KOPT-K1 (cell line): ENCODE measurements around the gene TBL1X.

Experiments used
- H3K27ac ChIP-seq: fragments of 200-600 bp; sonication (generic); 2 replicates; pipeline ENCODE4 v1.5.1; 2016; ENCODE audit warnings: antibody characterized with exemption, mild to moderate bottlenecking, low read depth, low read length; ENCODE audit not compliant: poor library complexity, severe bottlenecking
- H3K36me3 ChIP-seq: fragments of 200-600 bp; sonication (generic); 2 replicates; pipeline ENCODE4 v1.5.1; 2017; ENCODE audit warnings: antibody characterized with exemption, mild to moderate bottlenecking, low read length, moderate library complexity; ENCODE audit not compliant: insufficient read depth
- H3K9me3 ChIP-seq: fragments of 200-600 bp; sonication (generic); 2 replicates; pipeline ENCODE4 v1.5.1; 2017; ENCODE audit warnings: antibody characterized with exemption, low read length, mild to moderate bottlenecking; ENCODE audit not compliant: insufficient read depth, poor library complexity, severe bottlenecking

The TBL1X gene

GRCh38 chrX:9784332-9784731, 319.5 kb downstream of the TBL1X start:
- H3K9me3 ChIP-seq, result no peaks in the 10 kb centered on the region
- no peak overlapping the region for H3K27ac ChIP-seq
- no peaks in the 10 kb centered on the region for H3K36me3 ChIP-seq

GRCh38 chrX:9785254-9785943, 320.5 kb downstream of the TBL1X start:
- H3K27ac ChIP-seq, result no peak overlapping the region
- no peaks in the 10 kb centered on the region for H3K36me3 ChIP-seq
- H3K9me3 ChIP-seq, result no peaks in the 10 kb centered on the region

- Histone ChIP-seq H3K27ac (no peak within 1 kb of the TSS), H3K9me3 (no peaks in the 10 kb centered on the region), H3K36me3 (no peaks in the 10 kb centered on the region)
These were observed 321.3 kb downstream of the TBL1X start, which contains the start of gene SHROOM2 for GRCh38 chrX:9785944-9786797. TSS of gene SHROOM2 (plus strand) at chrX:9786429. CDS start at chrX:9786546, 117 bp downstream.

- no peaks in the 10 kb centered on the region for H3K9me3 ChIP-seq
- no peak overlapping the region for H3K27ac ChIP-seq
These were observed 322.2 kb downstream of the TBL1X start for GRCh38 chrX:9786798-9787635.

GRCh38 chrX:9788911-9789310, 324.1 kb downstream of the TBL1X start:
- H3K27ac ChIP-seq, result no peak overlapping the region
- no peaks in the 10 kb centered on the region for H3K36me3 ChIP-seq
- no peaks in the 10 kb centered on the region for H3K9me3 ChIP-seq

More at GRCh38 chrX:9786798-9787635, 322.2 kb downstream of the TBL1X start:
- H3K36me3 ChIP-seq, result no peaks in the 10 kb centered on the region

- H3K27ac ChIP-seq, result no peak overlapping the region
- H3K36me3 ChIP-seq, result no peaks in the 10 kb centered on the region
- H3K9me3 ChIP-seq, result no peaks in the 10 kb centered on the region
These were observed 324.7 kb downstream of the TBL1X start for GRCh38 chrX:9789555-9789954.
